Thoracic aorta (tissue), 2 donors: ENCODE results near the gene TTBK2. TPM values are rescaled to one million over a fixed set of nuclear protein-coding genes. Genes with fewer than 3 reads are reported as not detected.
"Not testable (repeated sequence)": the region's sequence is repeated elsewhere in the genome, so short reads cannot be mapped to it uniquely, and the experiment has no call there.

Experiments used
- ATAC-seq: fragments of 150-250 bp; one replicate; pipeline ENCODE4 v1.8.0; 2017; ENCODE audit warnings: low read depth; ENCODE audit not compliant: insufficient number of reproducible peaks, low FRiP score
- DNase-seq: peaks from one replicate; pipeline ENCODE4 v3.0.0-alpha.2; 2020; ENCODE audit warnings: low spot score
- H3K27ac ChIP-seq, 2 donors: fragments of 200-600 bp; sonication (generic); 1 replicate in 1 of 2; 2 replicates in 1 of 2; pipeline ENCODE4 v1.5.1; 2016; ENCODE audit warnings: mild to moderate bottlenecking in 2 of 2, moderate library complexity in 2 of 2
- H3K27me3 ChIP-seq: fragments of 200-600 bp; sonication (generic); replicated peaks from 2 replicates; pipeline ENCODE4 v1.6.0; 2016; ENCODE audit warnings: mild to moderate bottlenecking; ENCODE audit not compliant: insufficient read depth
- H3K36me3 ChIP-seq: fragments of 200-600 bp; sonication (generic); one replicate; pipeline ENCODE4 v1.5.1; 2016
- H3K4me1 ChIP-seq, 2 donors: fragments of 200-600 bp; sonication (generic); 1 replicate in 1 of 2; 2 replicates in 1 of 2; pipeline versions ENCODE4 v1.5.1 to v1.6.0; 2016; ENCODE audit warnings: low read depth in 2 of 2, mild to moderate bottlenecking in 1 of 2; ENCODE audit not compliant: control insufficient read depth in 1 of 2
- H3K4me3 ChIP-seq: fragments of 200-600 bp; sonication (generic); 2 replicates; pipeline ENCODE4 v1.5.1; 2016; ENCODE audit warnings: mild to moderate bottlenecking
- H3K9me3 ChIP-seq: fragments of 200-600 bp; sonication (generic); 2 replicates; pipeline ENCODE4 v1.5.1; 2016
- total RNA-seq, 2 donors: library from RNA; depleted of rRNA; stranded (reverse); fragments of >200 nt; gene quantifications; one replicate each; pipeline versions ENCODE4 v1.1.0 to v1.2.3, GENCODE V29; 2016
- TF ChIP-seq, protein P1 (sequence below): fragments of 200-600 bp; sonication (generic); IDR thresholded peaks from one replicate; pipeline ENCODE4 v1.5.1; 2019; ENCODE audit warnings: antibody characterized with exemption

TTBK2 gene
- 10 to 100 TPM; 22.3 to 52.4 TPM for total RNA-seq

DNA sequence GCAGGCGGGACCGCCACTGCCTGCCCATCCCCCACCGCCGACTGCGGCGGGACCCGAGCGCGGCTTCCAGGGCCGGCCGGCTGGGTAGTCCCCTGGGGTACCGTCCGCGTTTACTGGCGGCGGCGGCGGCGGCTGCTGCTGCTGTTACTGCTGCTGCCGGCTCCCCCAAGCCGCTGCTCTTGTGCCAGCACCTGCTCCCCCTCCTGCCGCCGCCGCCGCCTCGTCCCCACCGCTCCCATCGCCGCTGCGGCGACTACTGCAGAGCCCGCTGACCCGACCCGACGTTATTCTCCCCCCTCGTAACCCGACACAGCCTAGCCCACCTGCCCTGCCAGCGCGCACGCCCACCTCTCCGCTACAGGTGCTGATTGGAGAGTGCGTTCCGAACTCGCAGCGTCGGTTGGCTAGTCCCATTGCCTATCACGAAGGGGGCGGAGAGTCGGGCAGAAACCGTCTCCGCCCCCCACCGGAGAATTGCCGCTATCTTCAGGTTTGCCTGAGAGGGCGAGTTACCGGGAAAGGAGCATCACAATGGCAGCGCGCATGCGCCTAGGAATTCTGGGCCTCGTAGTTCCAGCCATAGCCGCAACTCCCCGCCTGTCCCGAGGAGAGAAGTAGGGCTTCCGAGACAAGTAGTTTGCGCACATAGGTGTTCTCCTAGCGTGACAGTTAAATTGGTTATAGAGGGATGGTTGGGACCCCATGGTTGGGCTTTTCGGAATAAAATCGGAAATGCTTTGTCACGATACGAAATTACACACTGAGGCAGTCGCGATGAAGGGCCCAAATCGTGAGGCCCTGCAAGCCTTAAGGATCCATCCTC is at the start of gene TTBK2:
TTBK2 (minus strand) TSS at position 260 of the 823 bp plus-strand sequence. CDS start 42,161 bp downstream, outside the sequence.
- H3K4me1 ChIP-seq, result peaks cover 11 to 28% of the 10 kb centered on the region in 2 donors
- H3K9me3 ChIP-seq, result no peaks in the 10 kb centered on the region
- H3K27ac ChIP-seq, result peak within 1 kb of the TSS; percentile 67 to 82
- TF ChIP-seq, protein P1, sequence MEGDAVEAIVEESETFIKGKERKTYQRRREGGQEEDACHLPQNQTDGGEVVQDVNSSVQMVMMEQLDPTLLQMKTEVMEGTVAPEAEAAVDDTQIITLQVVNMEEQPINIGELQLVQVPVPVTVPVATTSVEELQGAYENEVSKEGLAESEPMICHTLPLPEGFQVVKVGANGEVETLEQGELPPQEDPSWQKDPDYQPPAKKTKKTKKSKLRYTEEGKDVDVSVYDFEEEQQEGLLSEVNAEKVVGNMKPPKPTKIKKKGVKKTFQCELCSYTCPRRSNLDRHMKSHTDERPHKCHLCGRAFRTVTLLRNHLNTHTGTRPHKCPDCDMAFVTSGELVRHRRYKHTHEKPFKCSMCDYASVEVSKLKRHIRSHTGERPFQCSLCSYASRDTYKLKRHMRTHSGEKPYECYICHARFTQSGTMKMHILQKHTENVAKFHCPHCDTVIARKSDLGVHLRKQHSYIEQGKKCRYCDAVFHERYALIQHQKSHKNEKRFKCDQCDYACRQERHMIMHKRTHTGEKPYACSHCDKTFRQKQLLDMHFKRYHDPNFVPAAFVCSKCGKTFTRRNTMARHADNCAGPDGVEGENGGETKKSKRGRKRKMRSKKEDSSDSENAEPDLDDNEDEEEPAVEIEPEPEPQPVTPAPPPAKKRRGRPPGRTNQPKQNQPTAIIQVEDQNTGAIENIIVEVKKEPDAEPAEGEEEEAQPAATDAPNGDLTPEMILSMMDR, result peak; percentile 35
- no peaks in the 10 kb centered on the region for H3K36me3 ChIP-seq
- ATAC-seq, result peak; percentile 99
- peak within 1 kb of the TSS; percentile 97 for H3K4me3 ChIP-seq
- no peaks in the 10 kb centered on the region for H3K27me3 ChIP-seq
- peak; percentile 91 for DNase-seq

DNA sequence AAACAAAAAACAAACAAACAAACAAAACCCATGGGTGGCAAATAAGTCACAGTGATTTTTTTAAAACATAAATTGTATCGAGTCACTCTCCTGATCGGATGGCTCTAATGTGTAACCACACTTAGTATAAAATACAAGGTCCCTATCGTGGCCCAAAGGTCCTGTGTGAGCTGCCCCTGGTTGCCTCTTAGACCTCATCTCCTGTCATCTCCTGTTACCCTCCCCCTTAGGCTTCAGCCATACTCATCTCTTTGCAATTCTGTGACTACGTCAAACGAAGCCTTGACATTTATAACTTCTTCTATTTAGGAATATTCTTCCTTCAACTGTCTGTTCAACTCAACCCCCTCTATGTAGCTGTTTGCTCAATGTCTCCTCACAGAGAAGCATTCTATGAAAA is 43.9 kb upstream of the TTBK2 start:
- Histone ChIP-seq H3K36me3 (peaks cover 31% of the 10 kb centered on the region), H3K27ac (no peak overlapping the region), H3K27me3 (no peaks in the 10 kb centered on the region), H3K4me3 (no peak overlapping the region), H3K4me1 (no peaks in the 10 kb centered on the region), H3K9me3 (no peaks in the 10 kb centered on the region)
- no peak for DNase-seq
- TF ChIP-seq, protein P1, result no peak
- no peak for ATAC-seq

DNA sequence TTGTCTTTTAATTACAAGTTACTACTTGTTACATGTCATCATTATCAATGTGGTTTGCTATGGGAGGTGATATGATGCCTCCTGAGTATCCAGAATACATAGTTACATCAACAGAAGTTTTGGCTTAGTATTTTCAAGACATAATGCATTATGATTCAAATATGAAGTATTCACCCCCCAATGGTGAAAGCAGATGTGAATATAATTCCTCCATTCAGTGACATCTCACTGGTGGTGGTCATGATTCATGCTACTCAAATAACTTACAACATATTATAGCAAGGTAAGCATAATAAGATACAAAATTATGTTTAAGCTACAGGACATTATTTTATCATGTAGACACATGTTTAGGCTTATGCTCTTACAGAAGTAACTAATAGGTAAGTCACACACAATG is 34.9 kb upstream of the TTBK2 start:
- Histone ChIP-seq H3K4me1 (no peaks in the 10 kb centered on the region), H3K27ac (no peak overlapping the region), H3K4me3 (no peak overlapping the region), H3K27me3 (no peaks in the 10 kb centered on the region), H3K9me3 (no peaks in the 10 kb centered on the region), H3K36me3 (peaks cover 42% of the 10 kb centered on the region)
- DNase-seq, result no peak
- ATAC-seq, result no peak
- TF ChIP-seq, protein P1, result no peak

DNA sequence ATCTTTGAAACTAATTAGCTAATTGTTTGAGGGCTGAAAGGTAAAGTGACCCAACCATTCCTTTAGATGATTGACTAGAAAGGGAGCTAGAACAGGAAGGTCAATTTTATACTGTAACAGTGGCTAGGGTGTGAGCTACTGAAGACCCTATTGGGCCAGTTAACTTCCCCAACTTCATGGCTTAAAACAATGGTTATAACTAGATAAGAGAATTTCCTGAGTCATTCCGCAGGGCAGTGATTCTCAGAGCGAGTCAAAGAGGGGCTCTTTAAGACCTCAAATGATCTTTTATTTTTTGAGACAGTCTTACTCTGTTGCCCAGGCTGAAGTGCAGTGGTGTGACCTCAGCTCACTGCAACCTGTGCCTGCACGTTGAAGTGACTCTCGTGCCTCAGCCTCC is 33.7 kb upstream of the TTBK2 start:
- no peaks in the 10 kb centered on the region for H3K4me1 ChIP-seq
- ATAC-seq (no peak), DNase-seq (no peak)
- H3K4me3 ChIP-seq, result no peak overlapping the region
- TF ChIP-seq, protein P1, result no peak
- H3K27ac ChIP-seq, result no peak overlapping the region
- H3K27me3 ChIP-seq, result no peaks in the 10 kb centered on the region
- peaks cover 42% of the 10 kb centered on the region for H3K36me3 ChIP-seq
- no peaks in the 10 kb centered on the region for H3K9me3 ChIP-seq

DNA sequence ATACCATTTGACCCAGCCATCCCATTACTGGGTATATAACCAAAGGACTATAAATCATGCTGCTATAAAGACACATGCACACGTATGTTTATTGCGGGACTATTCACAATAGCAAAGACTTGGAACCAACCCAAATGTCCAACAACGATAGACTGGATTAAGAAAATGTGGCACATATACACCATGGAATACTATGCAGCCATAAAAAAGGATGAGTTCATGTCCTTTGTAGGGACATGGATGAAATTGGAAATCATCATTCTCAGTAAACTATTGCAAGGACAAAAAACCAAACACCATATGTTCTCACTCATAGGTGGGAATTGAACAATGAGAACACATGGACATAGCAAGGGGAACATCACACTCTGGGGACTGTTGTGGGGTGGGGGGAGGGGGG is 28.3 kb upstream of the TTBK2 start:
- not testable (repeated sequence) for ATAC-seq, DNase-seq, H3K4me1 ChIP-seq, H3K9me3 ChIP-seq, H3K4me3 ChIP-seq, H3K27me3 ChIP-seq, H3K27ac ChIP-seq
- H3K36me3 ChIP-seq, result peaks cover 49% of the 10 kb centered on the region
